GM18867 (cell line): ENCODE data around the gene MRPL38.
"Not testable (repeated sequence)": the region's sequence is repeated elsewhere in the genome, so short reads cannot be mapped to it uniquely, and the experiment has no call there.

Experiments
- ATAC-seq: cut with Tn5 transposase; IDR thresholded peaks from one replicate; pipeline ENCODE4 v1.9.1; 2021; ENCODE audit warnings: mild to moderate bottlenecking, moderate library complexity; ENCODE audit not compliant: unreplicated experiment

The MRPL38 gene

GRCh38 chr17:75876938-75877751 is 27.5 kb downstream of the MRPL38 start:
- peak; percentile 5 for ATAC-seq

- ATAC-seq: no peak
Measured at GRCh38 chr17:75876190-75876937, 28.3 kb downstream of the MRPL38 start.

- ATAC-seq: no peak
Measured at GRCh38 chr17:75875940-75876189, 28.8 kb downstream of the MRPL38 start.

- no peak for ATAC-seq
Measured at GRCh38 chr17:75875182-75875939, 29.3 kb downstream of the MRPL38 start.

- no peak for ATAC-seq
Measured at GRCh38 chr17:75874323-75875181, 30.1 kb downstream of the MRPL38 start.

- ATAC-seq: no peak
Measured at GRCh38 chr17:75873587-75874322, 30.9 kb downstream of the MRPL38 start.

- no peak for ATAC-seq
Measured at GRCh38 chr17:75872434-75873351, 32.0 kb downstream of the MRPL38 start.

- not testable (repeated sequence) for ATAC-seq
Measured at GRCh38 chr17:75870228-75870627, 34.5 kb downstream of the MRPL38 start.

- ATAC-seq: no peak
Measured at GRCh38 chr17:75869282-75870141, 35.2 kb downstream of the MRPL38 start.

- ATAC-seq: not testable (repeated sequence)
Measured at GRCh38 chr17:75868730-75869281, 35.9 kb downstream of the MRPL38 start.

- not testable (repeated sequence) for ATAC-seq
Measured at GRCh38 chr17:75865404-75866188, 39.1 kb downstream of the MRPL38 start.

- peak; percentile 19 for ATAC-seq
Measured at GRCh38 chr17:75864887-75865286, 39.8 kb downstream of the MRPL38 start.

- peak; percentile 85 for ATAC-seq
Measured at GRCh38 chr17:75864448-75864871, 40.2 kb downstream of the MRPL38 start.

GRCh38 chr17:75861927-75862317 is 42.8 kb downstream of the MRPL38 start:
- ATAC-seq: no peak

GRCh38 chr17:75859358-75859757 is 45.3 kb downstream of the MRPL38 start:
- not testable (repeated sequence) for ATAC-seq

- ATAC-seq: peak; percentile 26
Measured at GRCh38 chr17:75856062-75856756, 48.5 kb downstream of the MRPL38 start.
